GM18951 (cell line): ENCODE results near the gene CD8B2.
"Not testable (repeated sequence)": the region's sequence is repeated elsewhere in the genome, so short reads cannot be mapped to it uniquely, and the experiment has no call there.

Source experiments
- POLR2A ChIP-seq: IDR thresholded peaks from 4 replicates; pipeline ENCODE4 v1.6.1; 2011; ENCODE audit warnings: mild to moderate bottlenecking; ENCODE audit not compliant: insufficient read length, insufficient read depth; ENCODE audit errors: extremely low read depth
- in situ Hi-C: fragments of 300-500 bp; cut with MboI; formaldehyde crosslinking; loops from one replicate; pipeline ENCODE4 v1.12.0; 2022; ENCODE audit warnings: low sequenced_read_pairs, mixed read lengths, inconsistent platforms; ENCODE audit not compliant: unreplicated experiment

The CD8B2 gene

DNA sequence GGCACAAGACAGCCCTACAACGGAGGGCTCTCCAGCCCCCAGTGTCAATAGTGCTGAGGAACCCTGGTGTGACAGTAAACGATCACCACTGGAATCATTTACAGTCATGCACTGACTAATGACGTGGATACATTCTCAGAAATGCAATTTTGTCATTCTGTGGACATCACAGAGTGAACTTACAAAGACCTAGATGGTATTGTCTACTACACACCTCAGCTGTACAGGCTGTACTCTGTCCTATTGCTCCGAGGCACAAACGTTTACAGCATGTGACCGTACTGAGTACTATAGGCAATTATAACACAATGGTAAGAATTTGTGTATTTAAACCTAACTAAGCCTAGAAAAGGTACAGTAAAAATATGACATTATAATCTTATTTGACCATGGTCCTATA is 67.2 kb downstream of the CD8B2 start:
- in situ Hi-C loops = no loop called here
- no peak for TF ChIP-seq POLR2A

DNA sequence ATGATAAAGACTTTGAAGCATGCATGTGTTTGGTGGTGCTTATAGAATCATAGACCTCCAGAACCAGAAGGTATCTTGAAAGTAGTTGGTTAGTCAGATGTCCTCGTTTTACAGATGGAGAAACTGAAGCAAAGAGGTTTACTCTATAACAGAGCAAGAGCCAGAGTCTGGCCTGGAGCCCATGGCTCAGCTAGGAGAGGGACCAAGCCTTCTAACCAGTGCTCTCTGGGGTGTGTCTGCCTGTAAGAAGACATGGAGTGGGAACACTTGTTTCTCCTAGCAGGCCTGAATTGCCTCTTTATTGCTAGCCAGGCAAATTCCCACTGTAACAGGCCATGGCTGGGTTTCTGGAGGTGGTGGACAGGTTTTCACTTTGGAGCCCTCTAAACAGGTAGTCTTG is 67.9 kb downstream of the CD8B2 start:
- TF ChIP-seq POLR2A = no peak
- in situ Hi-C loops = no loop called here

GRCh38 chr2:106559786-106560185 is 72.6 kb downstream of the CD8B2 start:
- in situ Hi-C loops = not testable (repeated sequence)

DNA sequence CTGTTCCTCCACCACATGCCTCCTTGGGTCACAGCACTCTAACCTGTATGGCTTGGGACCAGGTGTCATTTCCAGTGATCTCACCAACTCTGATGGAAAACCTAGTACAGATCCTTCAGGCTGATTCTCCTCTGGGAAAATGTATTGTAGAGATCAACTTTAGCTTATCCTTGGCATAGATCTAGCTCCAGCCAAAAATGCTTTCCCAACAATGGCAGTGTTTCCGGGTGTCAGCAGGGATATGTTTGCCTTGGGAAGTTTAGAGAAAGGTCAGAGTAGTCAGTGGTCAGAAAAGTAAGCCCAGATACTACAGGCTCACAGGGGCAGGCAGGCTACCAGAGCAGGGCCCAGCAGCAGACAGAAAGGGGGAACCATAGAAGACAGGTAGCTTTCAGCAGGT is 73.6 kb downstream of the CD8B2 start:
- in situ Hi-C loops = no loop called here
- no peak for TF ChIP-seq POLR2A

- in situ Hi-C loops = no loop called here
These were observed 74.2 kb downstream of the CD8B2 start for GRCh38 chr2:106561356-106561755.

DNA sequence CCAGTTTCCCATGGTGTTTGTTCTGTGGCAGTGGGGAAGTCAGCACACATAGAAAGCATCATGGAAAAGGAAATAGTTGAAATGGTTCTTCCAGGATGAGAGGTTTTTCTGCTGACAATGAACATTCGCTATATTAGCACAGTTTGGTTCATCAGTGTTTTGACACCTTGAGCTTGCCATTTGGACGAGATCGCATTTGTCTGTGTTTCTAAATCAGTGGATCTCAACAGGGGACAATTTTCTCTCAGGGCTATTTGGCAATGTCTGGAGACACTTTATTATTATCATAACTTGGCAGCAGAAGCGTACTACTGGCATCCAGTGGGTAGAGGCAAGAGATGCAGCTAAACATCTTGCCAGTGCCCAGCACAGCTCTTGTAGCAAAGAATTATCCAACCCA is 74.6 kb downstream of the CD8B2 start:
- TF ChIP-seq POLR2A = no peak
- in situ Hi-C loops = no loop called here

More at GRCh38 chr2:106561356-106561755, 74.2 kb downstream of the CD8B2 start:
- no peak for TF ChIP-seq POLR2A

DNA sequence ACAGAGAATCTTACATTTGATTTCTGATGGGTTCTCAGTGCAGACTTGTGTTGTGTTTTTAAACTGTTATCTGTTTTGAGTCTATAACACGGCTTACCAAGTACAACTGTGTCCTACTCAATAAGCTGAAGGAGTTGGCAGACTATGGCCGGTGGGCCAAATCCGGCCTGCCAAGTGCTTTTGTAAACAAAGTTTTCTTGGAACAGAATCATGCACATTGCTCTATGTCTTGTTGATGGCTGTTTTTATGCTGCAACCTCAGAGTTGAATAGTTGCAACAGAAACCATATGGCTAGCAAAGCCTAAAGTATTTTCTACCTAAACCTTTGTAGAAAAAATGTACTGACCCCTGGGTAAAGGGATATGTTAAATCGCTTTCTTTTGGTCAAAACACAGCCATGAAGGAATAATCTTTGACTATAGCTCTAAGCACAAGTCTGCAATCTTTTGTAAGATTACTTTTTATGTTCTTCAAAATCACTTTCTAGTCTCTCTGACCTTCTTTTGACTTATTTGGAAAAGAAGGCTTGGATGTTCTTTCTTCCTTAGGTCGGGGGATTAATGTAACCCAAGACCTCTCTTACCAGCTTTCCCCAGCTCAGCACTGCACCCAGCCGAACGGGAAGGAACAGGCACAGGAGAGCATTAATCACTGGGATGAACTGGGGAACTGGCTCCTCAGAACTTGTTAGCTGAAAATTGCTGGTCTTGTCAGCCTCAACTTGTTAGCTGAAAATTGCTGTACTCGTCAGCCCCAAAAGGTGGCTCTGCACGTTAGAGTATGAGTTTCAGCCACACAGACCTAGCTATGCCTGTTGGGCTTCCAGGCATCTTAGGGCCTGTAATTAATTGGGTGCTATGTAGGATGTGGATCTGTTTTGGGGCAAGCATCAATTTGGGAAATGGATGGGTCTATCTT is 75.4 kb downstream of the CD8B2 start:
- TF ChIP-seq POLR2A = no peak
- in situ Hi-C loops = no loop called here

DNA sequence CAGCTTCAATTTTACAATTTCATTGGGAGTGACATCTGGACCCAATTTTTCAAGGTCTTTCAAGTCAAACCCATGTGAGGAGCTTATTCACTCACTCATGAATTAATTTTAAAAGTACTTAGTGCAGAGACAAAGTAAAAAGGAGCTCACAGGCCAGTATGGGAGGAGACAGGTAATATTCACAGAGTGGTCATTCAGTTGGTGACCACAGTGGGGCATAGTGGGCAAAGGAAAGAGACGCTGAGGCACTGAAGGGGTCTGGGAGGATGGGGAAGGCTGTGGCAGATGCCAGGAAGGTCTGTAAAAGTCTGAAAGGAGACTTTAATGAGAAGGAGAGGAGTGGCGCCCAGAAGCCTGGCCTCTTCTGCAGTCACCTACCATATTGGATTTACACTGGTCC is 76.0 kb downstream of the CD8B2 start:
- TF ChIP-seq POLR2A = no peak
- in situ Hi-C loops = no loop called here

DNA sequence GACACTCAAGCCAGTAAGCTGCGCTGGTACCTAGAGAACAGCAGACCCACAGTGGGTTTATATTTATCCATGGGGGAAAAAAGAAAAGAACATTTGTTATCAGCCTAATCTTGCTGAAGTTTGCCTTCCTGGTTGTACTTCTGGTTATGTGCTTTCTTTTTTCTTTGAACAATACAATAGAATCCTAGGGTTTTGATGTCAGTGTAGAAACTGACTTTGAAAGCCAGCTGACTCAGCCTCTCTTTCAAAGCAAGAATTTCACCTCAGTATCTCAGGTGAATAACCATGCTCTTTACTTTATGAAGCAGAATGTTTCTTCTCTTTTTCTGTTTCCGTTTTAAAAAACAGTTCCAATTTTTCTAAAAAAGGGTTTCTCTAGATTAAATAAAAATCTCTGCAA is 78.4 kb downstream of the CD8B2 start:
- no peak for TF ChIP-seq POLR2A
- in situ Hi-C loops = no loop called here

- no peak for TF ChIP-seq POLR2A
- in situ Hi-C loops = no loop called here
These were observed 78.9 kb downstream of the CD8B2 start for GRCh38 chr2:106566050-106566449.

DNA sequence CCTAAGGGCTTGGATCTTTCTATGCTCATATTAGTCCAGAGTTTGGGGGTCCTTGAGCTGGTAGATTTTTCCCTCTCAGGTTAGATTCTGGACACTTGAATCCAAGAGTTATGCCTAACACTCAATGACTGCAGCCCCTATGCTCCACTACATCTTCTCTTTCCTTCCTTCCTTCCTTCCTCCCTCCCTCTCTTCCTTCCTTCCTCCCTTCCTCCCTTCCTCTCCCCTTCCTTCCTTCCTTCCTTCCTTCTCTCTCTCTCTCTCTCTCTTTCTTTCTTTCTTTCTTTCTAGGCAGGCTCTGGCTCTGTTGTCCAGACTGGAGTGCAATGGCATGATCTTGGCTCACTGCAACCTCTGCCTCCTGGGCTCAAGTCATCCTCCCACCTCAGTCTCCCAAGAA is 79.3 kb downstream of the CD8B2 start:
- in situ Hi-C loops = not testable (repeated sequence)

GRCh38 chr2:106570316-106570715 is 83.2 kb downstream of the CD8B2 start:
- in situ Hi-C loops = no loop called here
- TF ChIP-seq POLR2A = no peak
